Left ventricle myocardium inferior (tissue), 1 donor: ENCODE measurements around the gene OARD1. TPM values are rescaled to one million over a fixed set of nuclear protein-coding genes. Genes with fewer than 3 reads are reported as not detected.

Source experiments
- DNase-seq: peaks from one replicate; pipeline ENCODE4 v3.0.0-alpha.2; 2020
- H3K27ac ChIP-seq: fragments of 200-600 bp; replicated peaks from 2 replicates; pipeline ENCODE4 v1.8.0; 2021
- H3K27me3 ChIP-seq: fragments of 200-600 bp; 2 replicates; pipeline ENCODE4 v1.8.0; 2021; ENCODE audit warnings: low read depth
- H3K36me3 ChIP-seq: fragments of 200-600 bp; 2 replicates; pipeline ENCODE4 v1.8.0; 2021
- H3K4me1 ChIP-seq: fragments of 200-600 bp; 2 replicates; pipeline ENCODE4 v1.8.0; 2021
- H3K4me3 ChIP-seq: fragments of 200-600 bp; 2 replicates; pipeline ENCODE4 v1.8.0; 2021; ENCODE audit warnings: mild to moderate bottlenecking, moderate library complexity
- H3K9me3 ChIP-seq: fragments of 200-600 bp; replicated peaks from 2 replicates; pipeline ENCODE4 v1.8.0; 2021
- intact Hi-C: fragments of 100-400 bp; cut with micrococcal nuclease; formaldehyde crosslinking; loops from one replicate; pipeline ENCODE4 v1.11.0; 2022
- total RNA-seq: library from RNA; stranded (reverse); fragmentation: NEBNext Ultra II Directional; extraction: Animal tissue kit (Norgen Biotek cat#: 25700); gene quantifications from one replicate; pipeline ENCODE4 v1.2.1, GENCODE V29; 2021
- TF ChIP-seq, protein P1 (sequence below): fragments of 200-600 bp; IDR thresholded peaks from 2 replicates; pipeline ENCODE4 v1.8.0; 2021; ENCODE audit warnings: antibody characterized with exemption, mild to moderate bottlenecking, borderline replicate concordance
- donor health status: DM: no; HTN: yes; CAD: no; lungs with severe emphysema.

The OARD1 gene
- total RNA-seq, 1 donor from 2014 or later = 19.9 TPM

DNA sequence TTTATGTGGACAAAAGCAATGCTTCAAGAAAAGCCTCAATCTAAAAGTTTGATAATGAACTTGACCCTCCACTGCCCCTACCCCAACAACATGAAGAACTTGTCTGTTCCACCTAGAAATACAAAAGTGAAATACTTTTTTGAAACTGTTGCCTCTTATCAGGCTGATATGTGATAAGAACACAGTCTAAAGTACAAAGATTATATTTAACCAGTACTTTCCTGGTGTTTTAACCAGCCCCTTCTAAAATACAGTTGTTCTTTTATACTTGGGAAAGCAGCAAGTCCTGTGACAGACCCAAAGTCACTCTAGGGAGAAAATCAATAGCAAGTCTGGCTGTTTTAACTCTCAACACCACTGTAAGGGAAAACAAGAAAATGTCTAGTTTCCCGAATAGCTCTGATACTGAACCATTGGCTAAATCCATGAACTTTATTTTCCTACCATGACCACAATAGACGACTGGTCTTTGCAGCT is 6.6 kb downstream of the OARD1 start:
- intact Hi-C loops = no loop called here
- DNase-seq = no peak
- Histone ChIP-seq H3K27ac (peak overlapping the region; percentile 70), H3K4me1 (peaks cover 68% of the 10 kb centered on the region), H3K9me3 (no peaks in the 10 kb centered on the region), H3K27me3 (no peaks in the 10 kb centered on the region), H3K4me3 (no peak overlapping the region), H3K36me3 (peaks cover 70% of the 10 kb centered on the region)
- TF ChIP-seq, protein P1, sequence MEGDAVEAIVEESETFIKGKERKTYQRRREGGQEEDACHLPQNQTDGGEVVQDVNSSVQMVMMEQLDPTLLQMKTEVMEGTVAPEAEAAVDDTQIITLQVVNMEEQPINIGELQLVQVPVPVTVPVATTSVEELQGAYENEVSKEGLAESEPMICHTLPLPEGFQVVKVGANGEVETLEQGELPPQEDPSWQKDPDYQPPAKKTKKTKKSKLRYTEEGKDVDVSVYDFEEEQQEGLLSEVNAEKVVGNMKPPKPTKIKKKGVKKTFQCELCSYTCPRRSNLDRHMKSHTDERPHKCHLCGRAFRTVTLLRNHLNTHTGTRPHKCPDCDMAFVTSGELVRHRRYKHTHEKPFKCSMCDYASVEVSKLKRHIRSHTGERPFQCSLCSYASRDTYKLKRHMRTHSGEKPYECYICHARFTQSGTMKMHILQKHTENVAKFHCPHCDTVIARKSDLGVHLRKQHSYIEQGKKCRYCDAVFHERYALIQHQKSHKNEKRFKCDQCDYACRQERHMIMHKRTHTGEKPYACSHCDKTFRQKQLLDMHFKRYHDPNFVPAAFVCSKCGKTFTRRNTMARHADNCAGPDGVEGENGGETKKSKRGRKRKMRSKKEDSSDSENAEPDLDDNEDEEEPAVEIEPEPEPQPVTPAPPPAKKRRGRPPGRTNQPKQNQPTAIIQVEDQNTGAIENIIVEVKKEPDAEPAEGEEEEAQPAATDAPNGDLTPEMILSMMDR = no peak

DNA sequence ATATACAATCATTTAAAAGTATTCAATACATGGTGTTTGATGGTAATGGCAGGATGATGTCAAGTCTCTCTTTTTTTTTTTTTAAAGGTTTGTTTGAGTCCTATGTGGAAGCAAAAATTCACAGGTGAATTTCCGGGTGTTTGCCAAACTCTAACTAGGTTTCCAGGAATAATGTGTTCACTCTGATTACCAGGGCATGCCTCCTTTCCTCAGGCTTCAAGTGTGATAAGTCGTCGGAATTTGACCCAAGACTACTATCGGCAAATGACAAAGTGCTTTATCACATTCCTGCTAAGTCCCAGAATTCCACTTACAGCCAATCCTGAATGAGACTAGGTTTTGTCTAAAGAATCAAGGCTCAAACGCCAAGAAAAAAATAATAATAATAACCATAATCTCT is 7.3 kb downstream of the OARD1 start:
- intact Hi-C loops = no loop called here

DNA sequence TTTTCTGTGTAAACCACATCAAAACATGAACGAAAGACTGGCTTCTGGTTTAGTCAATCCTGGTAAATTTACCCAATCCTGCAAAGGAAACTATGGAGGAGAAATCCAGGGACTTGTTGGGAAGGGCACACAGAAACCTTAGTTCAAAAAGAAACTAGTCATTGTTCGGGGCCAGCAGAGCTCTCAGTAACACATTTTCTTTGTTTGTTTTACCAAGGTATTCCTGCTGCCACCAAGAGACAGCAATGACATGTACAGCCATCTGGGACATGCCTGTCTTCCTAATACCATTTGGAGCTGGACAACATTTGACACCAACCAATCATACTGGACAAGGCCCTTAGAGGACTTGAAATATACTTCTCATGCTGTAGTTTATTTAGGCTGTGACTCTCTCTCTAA is 8.3 kb downstream of the OARD1 start:
- Histone ChIP-seq H3K4me3 (peak overlapping the region; percentile 55), H3K27ac (peak overlapping the region; percentile 70), H3K27me3 (no peaks in the 10 kb centered on the region), H3K9me3 (no peaks in the 10 kb centered on the region), H3K4me1 (peaks cover 79% of the 10 kb centered on the region), H3K36me3 (peaks cover 61% of the 10 kb centered on the region)
- no peak for DNase-seq
- intact Hi-C loops = no loop called here
- TF ChIP-seq, protein P1 = no peak

More for the DNA sequence above, 7.3 kb downstream of the OARD1 start:
- no peak for DNase-seq
- Histone ChIP-seq H3K9me3 (no peaks in the 10 kb centered on the region), H3K4me3 (no peak overlapping the region), H3K36me3 (peaks cover 70% of the 10 kb centered on the region), H3K4me1 (peaks cover 70% of the 10 kb centered on the region), H3K27me3 (no peaks in the 10 kb centered on the region), H3K27ac (peak overlapping the region; percentile 70)
- TF ChIP-seq, protein P1 = no peak

DNA sequence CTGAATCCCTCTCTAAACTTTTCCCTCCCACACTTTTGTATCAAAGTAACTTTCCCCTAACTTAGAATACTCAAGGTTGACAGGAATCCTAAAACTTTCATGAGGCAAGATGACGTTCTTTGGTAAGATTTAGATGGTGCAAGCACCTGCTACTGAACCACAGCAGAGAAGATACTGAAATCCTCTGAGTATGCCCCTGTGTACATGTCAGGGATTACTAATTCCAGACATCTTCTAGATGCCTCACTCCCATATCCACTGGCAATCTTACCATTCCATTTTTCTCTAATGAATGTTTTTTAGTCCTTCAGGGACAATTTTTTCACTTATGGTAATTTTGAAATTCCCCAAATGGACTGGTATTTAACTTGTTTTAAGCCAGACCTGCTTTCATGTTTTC is 10.1 kb downstream of the OARD1 start:
- Histone ChIP-seq H3K36me3 (peaks cover 45% of the 10 kb centered on the region), H3K9me3 (no peaks in the 10 kb centered on the region), H3K27ac (peak overlapping the region; percentile 70), H3K4me1 (peaks cover 91% of the 10 kb centered on the region), H3K27me3 (no peaks in the 10 kb centered on the region), H3K4me3 (peak overlapping the region; percentile 55)
- no peak for DNase-seq
- intact Hi-C loops = no loop called here
- TF ChIP-seq, protein P1 = no peak

DNA sequence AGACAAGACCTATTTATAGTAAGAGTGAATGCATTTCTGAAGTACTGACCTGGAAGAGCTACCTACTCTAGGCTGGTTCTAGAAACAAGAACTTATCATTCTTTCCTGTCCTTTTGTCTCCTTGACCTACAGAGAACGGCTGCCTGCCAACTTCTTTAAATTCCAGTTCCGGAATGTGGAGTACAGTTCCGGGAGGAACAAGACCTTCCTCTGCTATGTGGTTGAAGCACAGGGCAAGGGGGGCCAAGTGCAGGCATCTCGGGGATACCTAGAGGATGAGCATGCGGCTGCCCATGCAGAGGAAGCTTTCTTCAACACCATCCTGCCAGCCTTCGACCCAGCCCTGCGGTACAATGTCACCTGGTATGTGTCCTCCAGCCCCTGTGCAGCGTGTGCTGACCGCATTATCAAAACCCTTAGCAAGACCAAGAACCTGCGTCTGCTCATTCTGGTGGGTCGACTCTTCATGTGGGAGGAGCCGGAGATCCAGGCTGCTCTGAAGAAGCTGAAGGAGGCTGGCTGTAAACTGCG is 10.9 kb downstream of the OARD1 start:
- Histone ChIP-seq H3K4me3 (peak overlapping the region; percentile 55), H3K4me1 (peaks cover 90% of the 10 kb centered on the region), H3K9me3 (no peaks in the 10 kb centered on the region), H3K27me3 (no peaks in the 10 kb centered on the region), H3K27ac (peak overlapping the region; percentile 70), H3K36me3 (peaks cover 44% of the 10 kb centered on the region)
- TF ChIP-seq, protein P1 = no peak
- DNase-seq = no peak
- intact Hi-C loops = no loop called here
